ENCODE measurements around the gene SLC3A2. TPM values are rescaled to one million over a fixed set of nuclear protein-coding genes. Genes with fewer than 3 reads are reported as not detected.
A peak's percentile ranks its signal among the peaks of the same experiment; 100 is the strongest.

Gene SLC3A2
- total and polyA plus RNA-seq, 2 donors (not counting 3 experiments of a cell fraction or from before 2014, with no cell fraction given), result 208 to 337 TPM

- Histone ChIP-seq H3K4me1 (ENCODE audit: control insufficient read depth, extremely low read depth, insufficient read depth, low read length) (peaks cover 45% of the 10 kb centered on the region), H3K9me3 (replicated peaks; ENCODE audit: control insufficient read depth, insufficient read depth, low read length) (no peaks in the 10 kb centered on the region), H3K4me2 (ENCODE audit: insufficient read depth, low read length) (peak overlapping the region; percentile 94), H4K20me1 (replicated peaks; ENCODE audit: control insufficient read depth, extremely low read depth, insufficient read depth, low read length) (peaks cover 5% of the 10 kb centered on the region), H2AFZ (ENCODE audit: low read depth, low read length) (no peak overlapping the region), H3K27ac (ENCODE audit: insufficient read depth, low read depth, low read length) (peak overlapping the region; percentile 100), H3K9ac (replicated peaks; ENCODE audit: extremely low read depth, insufficient read depth, low read length) (peak overlapping the region; percentile 100), H3K9me1 (replicated peaks; ENCODE audit: control insufficient read depth, extremely low read depth, insufficient read depth, low read length) (no peaks in the 10 kb centered on the region), H3K27me3 (ENCODE audit: control insufficient read depth in 2 of 2, insufficient read depth in 2 of 2, low read length in 2 of 2) (no peaks in the 10 kb centered on the region), H3K4me3 (replicated peaks in 1 of 3; ENCODE audit: insufficient read depth in 1 of 3, low read depth in 1 of 3, low read length in 3 of 3) (peak overlapping the region; percentile 75 to 100 (median 95)), H3K36me3 (ENCODE audit: control insufficient read depth in 2 of 2, extremely low read depth in 1 of 2, insufficient read depth in 2 of 2, low read length in 2 of 2) (peaks cover 26 to 32% of the 10 kb centered on the region in 2 experiments), H3K79me2 (ENCODE audit: control insufficient read depth, insufficient read depth, low read length) (peaks cover 58% of the 10 kb centered on the region)
- TF ChIP-seq MYC (IDR thresholded peaks at IDR 0.05; ENCODE audit: low read depth, low read length) (peak; percentile 1), JUN (IDR thresholded peaks at IDR 0.05; ENCODE audit: borderline replicate concordance, insufficient read depth, insufficient read length, low read depth) (peak; percentile 65), GATA2 (IDR thresholded peaks at IDR 0.05; ENCODE audit: insufficient read depth, insufficient read length, low read depth, low read length) (no peak), EZH2 (IDR thresholded peaks at IDR 0.05; ENCODE audit: borderline replicate concordance, low read depth, low read length, severe bottlenecking) (no peak), FOS (IDR thresholded peaks at IDR 0.05; ENCODE audit: borderline replicate concordance, insufficient read depth, low read length) (peak; percentile 72), CTCF (IDR thresholded peaks at IDR 0.05; ENCODE audit: extremely low read depth in 1 of 2, insufficient read depth in 1 of 2, low read depth in 1 of 2, low read length in 2 of 2) (no peak), MAX (IDR thresholded peaks at IDR 0.05; ENCODE audit: insufficient read depth, insufficient read length) (peak; percentile 45), POLR2A (IDR thresholded peaks at IDR 0.05; ENCODE audit: low read depth, low read length) (peak; percentile 72), POLR2AphosphoS5 (IDR thresholded peaks at IDR 0.05; ENCODE audit: insufficient read depth, low read depth, low read length) (peak; percentile 48)
- peak; percentile 97 for DNase-seq (ENCODE audit: low read depth, low spot score)
- POLR2A ChIA-PET, result interaction anchor here (0.5 to 2.3 kb wide), 16 partner anchors 8 to 154 kb away, joined by 3 to 25 read pairs (median 6); partner anchors contain the start of genes HNRNPUL2, TAF6L and TMEM179B
- dilution Hi-C loops (cut with MboI; ENCODE audit: extremely low pct_ligation_motif_present, low sequenced_read_pairs) (no loop called here), intact Hi-C loops (cut with micrococcal nuclease) (loop anchor here (1.0 to 5.0 kb wide), 6 partner anchors 27 to 485 kb away; partner anchors contain the start of genes HNRNPUL2, TAF6L, TMEM179B and TTC9C)
- CTCF ChIA-PET, result interaction anchor here (0.6 to 1.7 kb wide), 17 partner anchors 15 to 290 kb away, joined by 3 to 36 read pairs (median 3); partner anchors contain the start of genes HNRNPUL2, STX5, TMEM179B and TTC9C
- TSS peak; percentile 48 for BruUV-seq (replicated peaks)
- peak; percentile 98 for FAIRE-seq
Observed at GRCh38 chr11:62881579-62882430, 1.1 kb downstream of the SLC3A2 start.

Data from endothelial cell of umbilical vein (primary cell).